Measurements from ENCODE around the gene ABHD12. TPM values are rescaled to one million over a fixed set of nuclear protein-coding genes. Genes with fewer than 3 reads are reported as not detected.
A peak's percentile ranks its signal among the peaks of the same experiment; 100 is the strongest.

Gene ABHD12
- total RNA-seq, 2 donors from 2014 or later, result 48.2 to 52.7 TPM

DNA sequence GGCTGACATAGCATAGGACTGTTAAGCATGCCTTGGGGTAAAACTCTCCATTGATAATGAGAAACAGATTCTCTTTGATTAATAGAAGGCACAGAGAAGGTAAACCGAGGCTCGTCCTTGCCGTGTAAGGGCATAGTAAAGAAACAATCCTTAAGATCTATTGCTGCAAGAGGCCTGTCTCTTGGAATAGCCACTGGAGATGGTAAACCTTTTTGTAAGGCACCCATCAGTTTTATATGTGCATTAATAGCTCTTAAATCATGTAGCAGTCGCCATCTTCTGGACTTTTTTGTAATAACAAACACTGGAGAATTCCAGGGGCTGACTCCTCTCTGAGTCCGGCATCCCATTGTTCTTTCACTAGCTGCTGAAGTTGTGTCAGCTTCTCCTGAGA, 8.4 kb upstream of the ABHD12 start:
- Histone ChIP-seq H3K9ac (ENCODE audit: extremely low read depth, low read length, poor library complexity, severe bottlenecking) (no peak overlapping the region), H3K4me3 (ENCODE audit: low read length) (no peak overlapping the region), H3K27ac (ENCODE audit: low read depth, low read length) (peak overlapping the region; percentile 41), H3K36me3 (ENCODE audit: control insufficient read depth, insufficient read depth, low read length) (no peaks in the 10 kb centered on the region), H3K27me3 (ENCODE audit: control insufficient read depth, insufficient read depth, low read length, poor library complexity, severe bottlenecking) (no peaks in the 10 kb centered on the region), H3K4me1 (ENCODE audit: control insufficient read depth, insufficient read depth, low read length) (no peaks in the 10 kb centered on the region), H3K9me3 (ENCODE audit: control insufficient read depth, low read length) (peaks cover 27% of the 10 kb centered on the region)
- H3K4me1 Mint-ChIP-seq, result peaks cover 19% of the 10 kb centered on the region
- peaks cover 4% of the 10 kb centered on the region for H3K36me3 Mint-ChIP-seq (ENCODE audit: low read depth)
- H3K27me3 Mint-ChIP-seq (ENCODE audit: insufficient read depth), result no peaks in the 10 kb centered on the region
- H3K4me3 Mint-ChIP-seq, result no peak overlapping the region
- TF ChIP-seq, protein P1, sequence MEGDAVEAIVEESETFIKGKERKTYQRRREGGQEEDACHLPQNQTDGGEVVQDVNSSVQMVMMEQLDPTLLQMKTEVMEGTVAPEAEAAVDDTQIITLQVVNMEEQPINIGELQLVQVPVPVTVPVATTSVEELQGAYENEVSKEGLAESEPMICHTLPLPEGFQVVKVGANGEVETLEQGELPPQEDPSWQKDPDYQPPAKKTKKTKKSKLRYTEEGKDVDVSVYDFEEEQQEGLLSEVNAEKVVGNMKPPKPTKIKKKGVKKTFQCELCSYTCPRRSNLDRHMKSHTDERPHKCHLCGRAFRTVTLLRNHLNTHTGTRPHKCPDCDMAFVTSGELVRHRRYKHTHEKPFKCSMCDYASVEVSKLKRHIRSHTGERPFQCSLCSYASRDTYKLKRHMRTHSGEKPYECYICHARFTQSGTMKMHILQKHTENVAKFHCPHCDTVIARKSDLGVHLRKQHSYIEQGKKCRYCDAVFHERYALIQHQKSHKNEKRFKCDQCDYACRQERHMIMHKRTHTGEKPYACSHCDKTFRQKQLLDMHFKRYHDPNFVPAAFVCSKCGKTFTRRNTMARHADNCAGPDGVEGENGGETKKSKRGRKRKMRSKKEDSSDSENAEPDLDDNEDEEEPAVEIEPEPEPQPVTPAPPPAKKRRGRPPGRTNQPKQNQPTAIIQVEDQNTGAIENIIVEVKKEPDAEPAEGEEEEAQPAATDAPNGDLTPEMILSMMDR (conservative IDR thresholded peaks at IDR 0.05), result peak; percentile 72
- H3K9me3 Mint-ChIP-seq, result peaks cover 28% of the 10 kb centered on the region
- no peak overlapping the region for H3K27ac Mint-ChIP-seq
- DNase-seq, result peak; percentile 69
- 48 to 55% methylated on average over 4 to 5 of the region's 5 CpGs for WGBS, 2 experiments (ENCODE audit: insufficient coverage in 1 of 2, insufficient read length in 1 of 2)

DNA sequence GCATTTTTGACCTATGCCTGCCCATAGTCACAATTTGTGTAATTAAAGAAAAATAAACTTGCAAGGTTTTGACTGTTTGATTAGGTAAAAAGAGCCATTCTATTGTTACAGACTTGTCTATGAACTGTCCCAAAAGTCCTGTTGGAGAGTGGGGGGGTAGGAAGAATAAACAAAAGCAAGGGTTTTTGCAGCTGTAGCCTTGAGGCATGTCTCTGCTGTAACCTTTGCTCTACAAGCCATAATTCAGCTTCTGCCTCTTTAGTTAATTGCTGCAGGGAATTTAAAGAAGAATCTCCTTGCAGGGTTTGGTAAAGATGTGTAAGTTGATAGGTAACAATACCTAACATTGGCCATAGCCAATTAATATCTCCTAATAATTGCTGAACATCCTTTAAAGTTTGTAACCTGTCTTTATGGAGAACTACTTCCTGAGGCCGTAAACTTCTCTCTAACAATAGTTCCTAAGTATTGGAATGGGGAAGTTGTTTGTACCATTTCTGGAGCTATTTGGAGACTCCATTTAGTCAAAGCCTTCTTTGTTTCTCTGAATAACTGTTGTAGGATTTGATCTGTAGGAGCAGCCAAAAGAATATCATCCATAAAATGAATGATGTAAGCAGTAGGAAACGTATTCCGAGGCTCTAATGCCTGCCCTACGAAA, 7.9 kb upstream of the ABHD12 start:
- H3K27ac Mint-ChIP-seq, result no peak overlapping the region

DNA sequence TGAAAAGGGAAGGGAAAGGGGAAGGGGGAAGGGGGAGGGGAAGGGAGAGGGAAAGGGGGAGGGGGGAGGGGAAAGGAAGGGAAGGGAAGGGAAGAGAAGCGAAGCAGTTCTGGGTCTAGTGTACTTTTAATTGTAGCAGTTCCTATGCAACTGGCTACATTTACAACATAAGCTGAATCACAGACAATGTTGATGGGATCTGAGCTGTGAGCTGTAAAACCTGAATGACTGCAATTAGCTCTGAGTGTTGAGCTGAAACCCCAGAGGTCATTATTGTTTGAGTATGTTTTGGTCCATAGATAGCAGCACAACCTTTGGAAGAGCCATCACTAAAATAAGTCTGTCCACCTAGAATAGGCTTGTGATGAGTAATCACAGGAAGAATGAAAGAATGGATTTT, 7.2 kb upstream of the ABHD12 start:
- no peaks in the 10 kb centered on the region for H3K27me3 ChIP-seq (ENCODE audit: control insufficient read depth, insufficient read depth, low read length, poor library complexity, severe bottlenecking)
- no peaks in the 10 kb centered on the region for H3K4me1 ChIP-seq (ENCODE audit: control insufficient read depth, insufficient read depth, low read length)
- H3K36me3 ChIP-seq (ENCODE audit: control insufficient read depth, insufficient read depth, low read length), result no peaks in the 10 kb centered on the region
- H3K9ac ChIP-seq (ENCODE audit: extremely low read depth, low read length, poor library complexity, severe bottlenecking), result no peak overlapping the region
- H3K27ac Mint-ChIP-seq, result no peak overlapping the region
- no CpG with 5 or more reads among the region's 1 CpG for WGBS, 2 experiments (ENCODE audit: insufficient coverage in 1 of 2, insufficient read length in 1 of 2)
- no peak for DNase-seq
- no peak overlapping the region for H3K4me3 ChIP-seq (ENCODE audit: low read length)
- peaks cover 7% of the 10 kb centered on the region for H3K36me3 Mint-ChIP-seq (ENCODE audit: low read depth)
- H3K4me1 Mint-ChIP-seq, result peaks cover 26% of the 10 kb centered on the region
- TF ChIP-seq, protein P1 (conservative IDR thresholded peaks at IDR 0.05), result no peak
- peaks cover 15% of the 10 kb centered on the region for H3K9me3 ChIP-seq (ENCODE audit: control insufficient read depth, low read length)
- no peaks in the 10 kb centered on the region for H3K27me3 Mint-ChIP-seq (ENCODE audit: insufficient read depth)
- no peak overlapping the region for H3K27ac ChIP-seq (ENCODE audit: low read depth, low read length)
- H3K9me3 Mint-ChIP-seq, result peaks cover 22% of the 10 kb centered on the region
- H3K4me3 Mint-ChIP-seq, result no peak overlapping the region

More for the DNA sequence above, 7.9 kb upstream of the ABHD12 start:
- Mint-ChIP-seq H3K4me3 (no peak overlapping the region), H3K36me3 (ENCODE audit: low read depth) (peaks cover 5% of the 10 kb centered on the region), H3K27me3 (ENCODE audit: insufficient read depth) (no peaks in the 10 kb centered on the region), H3K4me1 (peaks cover 24% of the 10 kb centered on the region), H3K9me3 (peaks cover 27% of the 10 kb centered on the region)
- no peaks in the 10 kb centered on the region for H3K36me3 ChIP-seq (ENCODE audit: control insufficient read depth, insufficient read depth, low read length)
- TF ChIP-seq, protein P1 (conservative IDR thresholded peaks at IDR 0.05), result no peak
- no peak overlapping the region for H3K9ac ChIP-seq (ENCODE audit: extremely low read depth, low read length, poor library complexity, severe bottlenecking)
- peak overlapping the region; percentile 47 for H3K27ac ChIP-seq (ENCODE audit: low read depth, low read length)
- peaks cover 22% of the 10 kb centered on the region for H3K9me3 ChIP-seq (ENCODE audit: control insufficient read depth, low read length)
- no peaks in the 10 kb centered on the region for H3K4me1 ChIP-seq (ENCODE audit: control insufficient read depth, insufficient read depth, low read length)
- no peaks in the 10 kb centered on the region for H3K27me3 ChIP-seq (ENCODE audit: control insufficient read depth, insufficient read depth, low read length, poor library complexity, severe bottlenecking)
- 69 to 89% methylated on average over 3 to 4 of the region's 4 CpGs for WGBS, 2 experiments (ENCODE audit: insufficient coverage in 1 of 2, insufficient read length in 1 of 2)
- H3K4me3 ChIP-seq (ENCODE audit: low read length), result no peak overlapping the region
- no peak for DNase-seq
